Mucosa of rectum (tissue), 2 donors: Measurements from ENCODE around the gene EFNA5.

ENCODE experiments used
- H3K27ac ChIP-seq, 2 donors: one replicate each; pipeline ENCODE4 v1.7.0; 2013; ENCODE audit warnings: inconsistent platforms in 2 of 2, low read depth in 2 of 2, low read length in 2 of 2
- H3K27me3 ChIP-seq, 2 donors: one replicate each; pipeline ENCODE4 v1.7.0; 2013; ENCODE audit warnings: low read length in 2 of 2; ENCODE audit not compliant: control insufficient read depth in 2 of 2, insufficient read depth in 2 of 2
- H3K36me3 ChIP-seq, 2 donors: one replicate each; pipeline ENCODE4 v1.7.0; 2013; ENCODE audit warnings: low read length in 2 of 2; ENCODE audit not compliant: control insufficient read depth in 2 of 2, insufficient read depth in 2 of 2
- H3K4me1 ChIP-seq, 2 donors: one replicate each; pipeline ENCODE4 v1.7.0; 2013; ENCODE audit warnings: low read length in 2 of 2, mild to moderate bottlenecking in 1 of 2; ENCODE audit not compliant: control insufficient read depth in 2 of 2, insufficient read depth in 2 of 2
- H3K4me3 ChIP-seq, 2 donors: one replicate each; pipeline ENCODE4 v1.7.0; 2013; ENCODE audit warnings: low read length in 2 of 2
- H3K9ac ChIP-seq, 2 donors: one replicate each; pipeline ENCODE4 v1.7.0; 2013; ENCODE audit warnings: low read length in 2 of 2, low read depth in 1 of 2, mild to moderate bottlenecking in 1 of 2
- H3K9me3 ChIP-seq, 2 donors: one replicate each; pipeline ENCODE4 v1.7.0; 2013; ENCODE audit warnings: low read length in 2 of 2; ENCODE audit not compliant: control insufficient read depth in 2 of 2
- donor health status: healthy.
- donor health status: Normal muscosa, but diverticular disease.

EFNA5 gene

DNA sequence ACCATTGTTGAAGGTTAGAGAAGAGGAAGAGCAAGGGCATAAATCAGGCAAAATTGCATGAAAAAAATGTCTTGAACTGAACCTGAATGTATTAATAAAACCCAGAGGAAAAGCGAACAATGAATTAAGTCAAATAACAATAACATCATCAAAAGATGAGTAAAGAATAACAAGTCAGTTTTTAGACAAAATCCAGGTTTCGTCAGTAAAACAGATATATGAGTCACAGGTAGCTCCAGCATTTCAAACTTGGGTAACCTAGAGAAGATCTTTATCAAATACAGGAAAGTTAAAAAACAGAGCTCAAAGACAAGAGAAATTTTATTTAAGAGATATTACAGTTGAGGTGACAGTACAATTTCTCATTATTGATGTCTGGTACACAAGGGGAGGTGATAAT is 332.4 kb downstream of the EFNA5 start:
- no peaks in the 10 kb centered on the region for H3K9me3 ChIP-seq
- H3K9ac ChIP-seq: no peak overlapping the region
- no peaks in the 10 kb centered on the region for H3K27me3 ChIP-seq
- H3K4me1 ChIP-seq: no peaks in the 10 kb centered on the region
- H3K4me3 ChIP-seq: no peak overlapping the region
- no peak overlapping the region for H3K27ac ChIP-seq
- H3K36me3 ChIP-seq: no peaks in the 10 kb centered on the region

DNA sequence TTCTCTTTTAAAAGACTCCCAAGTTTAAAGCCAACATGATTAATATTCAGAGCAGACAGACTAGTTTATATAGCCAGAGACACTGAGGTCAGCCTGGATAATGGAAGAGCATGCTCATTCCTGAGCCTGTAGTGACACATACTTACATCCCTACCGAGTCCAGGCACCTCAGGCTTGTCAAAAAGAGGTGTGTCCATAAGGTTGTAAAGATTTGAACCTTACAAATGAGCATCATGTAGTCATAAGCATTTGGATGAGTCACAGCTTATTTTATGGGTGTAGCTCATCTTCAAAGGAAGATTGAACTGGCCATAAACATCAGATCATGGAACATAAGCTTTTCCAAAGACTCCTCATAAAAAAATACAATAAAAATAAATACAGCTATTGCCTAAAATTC is 333.5 kb downstream of the EFNA5 start:
- H3K27ac ChIP-seq: no peak overlapping the region
- no peak overlapping the region for H3K9ac ChIP-seq
- H3K4me1 ChIP-seq: no peaks in the 10 kb centered on the region
- H3K4me3 ChIP-seq: no peak overlapping the region
- H3K9me3 ChIP-seq: no peaks in the 10 kb centered on the region
- H3K36me3 ChIP-seq: no peaks in the 10 kb centered on the region
- no peaks in the 10 kb centered on the region for H3K27me3 ChIP-seq

DNA sequence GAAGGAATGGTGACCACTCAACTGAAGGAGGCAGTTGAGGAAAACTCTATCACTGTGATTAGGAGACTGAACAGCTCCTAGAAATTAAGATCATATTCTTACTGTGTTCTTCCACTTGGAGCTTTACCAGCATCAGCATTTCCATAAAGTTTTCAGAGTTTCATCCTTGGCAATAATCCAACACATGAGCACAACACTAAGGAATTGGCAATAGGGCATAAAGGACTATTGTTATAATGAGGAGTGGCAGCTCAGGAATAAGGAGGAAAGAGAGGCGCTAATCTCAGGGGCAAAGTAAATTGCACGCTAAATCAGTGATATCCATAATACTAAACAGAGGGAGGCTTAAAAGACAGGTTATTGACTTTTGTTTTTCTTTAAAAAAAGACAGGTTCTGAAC is 338.9 kb downstream of the EFNA5 start:
- Histone ChIP-seq H3K4me1 (no peaks in the 10 kb centered on the region), H3K4me3 (no peak overlapping the region), H3K27me3 (no peaks in the 10 kb centered on the region), H3K9me3 (no peaks in the 10 kb centered on the region), H3K9ac (no peak overlapping the region), H3K36me3 (no peaks in the 10 kb centered on the region), H3K27ac (no peak overlapping the region)

DNA sequence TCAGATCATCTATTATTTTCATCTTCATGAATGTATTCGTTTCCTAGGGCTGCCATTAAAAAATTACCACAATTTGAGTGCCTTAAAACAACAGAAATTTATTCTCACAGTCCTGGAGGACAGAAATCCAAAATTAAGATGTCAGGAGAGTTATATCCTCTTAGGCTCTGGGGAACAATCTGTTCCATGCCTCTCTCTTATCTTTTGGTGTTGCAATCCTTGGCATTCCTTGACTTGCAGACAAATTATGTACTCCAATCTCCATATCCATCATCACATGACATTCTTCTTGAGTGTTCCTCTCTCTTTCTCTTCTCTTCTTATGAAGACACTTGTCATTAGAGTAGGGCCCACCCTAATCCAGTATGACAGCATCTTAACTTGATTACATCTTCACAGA is 339.4 kb downstream of the EFNA5 start:
- no peaks in the 10 kb centered on the region for H3K4me1 ChIP-seq
- H3K9ac ChIP-seq: no peak overlapping the region
- H3K4me3 ChIP-seq: no peak overlapping the region
- no peaks in the 10 kb centered on the region for H3K27me3 ChIP-seq
- H3K36me3 ChIP-seq: no peaks in the 10 kb centered on the region
- no peak overlapping the region for H3K27ac ChIP-seq
- H3K9me3 ChIP-seq: no peaks in the 10 kb centered on the region

DNA sequence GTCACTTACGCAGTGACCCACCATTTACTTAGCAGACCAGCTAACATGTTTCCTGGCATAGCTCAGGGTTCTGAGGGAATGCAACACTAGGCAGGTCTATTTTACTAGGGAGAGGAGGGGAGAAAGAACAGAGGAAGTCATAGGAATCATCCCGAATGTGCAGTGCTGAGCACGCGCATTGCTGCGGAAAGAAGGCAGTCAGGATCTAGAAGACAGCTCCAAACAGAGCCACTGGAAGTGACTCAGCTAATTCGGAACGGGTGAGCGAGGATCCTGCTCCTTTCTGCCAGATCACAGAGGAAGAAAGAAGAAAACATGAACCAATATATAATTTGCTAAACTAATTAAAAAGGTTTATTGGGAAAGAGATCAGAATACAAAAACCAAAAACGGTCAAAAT is 339.8 kb downstream of the EFNA5 start:
- no peaks in the 10 kb centered on the region for H3K27me3 ChIP-seq

DNA sequence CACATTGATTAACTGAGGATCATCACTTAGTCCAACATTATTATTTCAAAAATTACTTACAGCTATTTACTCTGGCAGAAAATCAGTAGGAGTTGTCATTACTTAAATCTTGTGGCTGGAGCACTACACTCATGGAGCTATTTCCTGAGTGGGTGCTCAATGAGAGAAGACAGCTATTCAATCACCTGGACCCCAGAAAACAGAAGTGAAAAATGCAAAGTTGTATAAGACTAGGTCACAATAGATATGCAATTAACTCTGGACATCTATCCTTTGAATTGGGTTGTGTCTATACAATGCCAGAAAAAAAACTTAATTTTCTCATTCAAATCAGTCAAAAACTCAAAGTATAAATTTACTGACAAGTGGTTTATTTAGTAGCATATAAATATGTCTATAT is 340.9 kb downstream of the EFNA5 start:
- Histone ChIP-seq H3K9ac (no peak overlapping the region), H3K36me3 (no peaks in the 10 kb centered on the region), H3K9me3 (no peaks in the 10 kb centered on the region), H3K27me3 (no peaks in the 10 kb centered on the region), H3K4me1 (no peaks in the 10 kb centered on the region), H3K27ac (no peak overlapping the region), H3K4me3 (no peak overlapping the region)

More for the DNA sequence above, 339.8 kb downstream of the EFNA5 start:
- no peak overlapping the region for H3K27ac ChIP-seq
- H3K4me3 ChIP-seq: no peak overlapping the region
- H3K9ac ChIP-seq: no peak overlapping the region
- H3K4me1 ChIP-seq: no peaks in the 10 kb centered on the region
- no peaks in the 10 kb centered on the region for H3K36me3 ChIP-seq
- no peaks in the 10 kb centered on the region for H3K9me3 ChIP-seq
